Subcutaneous abdominal adipose tissue (tissue), 5 donors: Measurements from ENCODE around the gene TTC16.
"Not testable (repeated sequence)": the region's sequence is repeated elsewhere in the genome, so short reads cannot be mapped to it uniquely, and the experiment has no call there.

ENCODE experiments used
- H3K27ac ChIP-seq: one replicate; pipeline ENCODE4 v1.7.0; 2013; ENCODE audit warnings: low read depth, mild to moderate bottlenecking, inconsistent platforms, low read length, moderate library complexity
- H3K27me3 ChIP-seq, 5 donors: one replicate each; pipeline ENCODE4 v1.7.0; 2013; ENCODE audit warnings: low read length in 5 of 5, inconsistent platforms in 1 of 5; ENCODE audit not compliant: control insufficient read depth in 5 of 5, insufficient read depth in 4 of 5
- H3K36me3 ChIP-seq, 5 donors: one replicate each; pipeline ENCODE4 v1.7.0; 2013; ENCODE audit warnings: low read length in 5 of 5; ENCODE audit not compliant: control insufficient read depth in 5 of 5, insufficient read depth in 5 of 5
- H3K4me1 ChIP-seq, 5 donors: one replicate each; pipeline ENCODE4 v1.7.0; 2013; ENCODE audit warnings: low read length in 5 of 5, mild to moderate bottlenecking in 3 of 5, moderate library complexity in 1 of 5; ENCODE audit not compliant: control insufficient read depth in 5 of 5, insufficient read depth in 5 of 5
- H3K4me3 ChIP-seq, 5 donors: one replicate each; pipeline ENCODE4 v1.7.0; 2013; ENCODE audit warnings: low read length in 5 of 5, low read depth in 1 of 5
- H3K9ac ChIP-seq, 5 donors: one replicate each; pipeline ENCODE4 v1.7.0; 2013; ENCODE audit warnings: low read length in 5 of 5, mild to moderate bottlenecking in 4 of 5, moderate library complexity in 3 of 5
- H3K9me3 ChIP-seq, 5 donors: one replicate each; pipeline ENCODE4 v1.7.0; 2013; ENCODE audit warnings: low read length in 5 of 5; ENCODE audit not compliant: control insufficient read depth in 5 of 5
- donor health status: healthy.
- donor health status: healthy.
- donor health status: healthy.
- donor health status: healthy.
- donor health status: healthy.

TTC16 gene

GRCh38 chr9:127779136-127779981, 63.5 kb downstream of the TTC16 start:
- Histone ChIP-seq H3K27ac (peak overlapping the region; percentile 67), H3K4me1 (peaks cover 12 to 59% (median 51%) of the 10 kb centered on the region in 5 donors), H3K4me3 (peak overlapping the region in 1 of 5 donors; percentile 21), H3K9ac (peak overlapping the region in 2 of 5 donors; percentile 38 to 56), H3K36me3 (no peaks in the 10 kb centered on the region), H3K27me3 (no peaks in the 10 kb centered on the region), H3K9me3 (no peaks in the 10 kb centered on the region)

GRCh38 chr9:127780126-127780885, 64.4 kb downstream of the TTC16 start:
- Histone ChIP-seq H3K27me3 (no peaks in the 10 kb centered on the region), H3K9me3 (no peaks in the 10 kb centered on the region), H3K36me3 (no peaks in the 10 kb centered on the region), H3K27ac (peak overlapping the region; percentile 17), H3K4me3 (no peak overlapping the region), H3K4me1 (peaks cover 12 to 64% (median 56%) of the 10 kb centered on the region in 5 donors), H3K9ac (peak overlapping the region in 4 of 5 donors; percentile 11 to 56 (median 25))

GRCh38 chr9:127780909-127781308, 65.0 kb downstream of the TTC16 start:
- H3K9me3 ChIP-seq, H3K27me3 ChIP-seq, H3K4me3 ChIP-seq, H3K27ac ChIP-seq, H3K36me3 ChIP-seq: not testable (repeated sequence)
- Histone ChIP-seq H3K4me1 (peaks cover 12 to 64% (median 56%) of the 10 kb centered on the region in 5 donors), H3K9ac (peak overlapping the region in 1 of 5 donors; percentile 30)
